HL-60 (cell line): ENCODE results near the gene H1-8.

Source experiments
- DNase-seq, 2 experiments: peaks; one replicate each; pipeline ENCODE4 v3.0.0-alpha.2; 2010 to 2020; ENCODE audit warnings: low read depth in 1 of 2, low spot score in 1 of 2
- H3K27ac ChIP-seq: fragments of 250-450 bp; sonication (Bioruptor Pico); replicated peaks from 2 replicates; pipeline ENCODE4 v1.5.1; 2020; ENCODE audit warnings: mild to moderate bottlenecking, moderate library complexity
- H3K27me3 ChIP-seq: fragments of 250-450 bp; sonication (Bioruptor Pico); 2 replicates; pipeline ENCODE4 v1.5.1; 2021; ENCODE audit warnings: mild to moderate bottlenecking, moderate library complexity; ENCODE audit not compliant: insufficient read depth, poor library complexity, severe bottlenecking
- H3K4me3 ChIP-seq: replicated peaks from 2 replicates; pipeline ENCODE4 v1.5.1; 2011; ENCODE audit warnings: mild to moderate bottlenecking, control low read depth, low read length; ENCODE audit not compliant: insufficient read depth
- GABPA ChIP-seq: IDR thresholded peaks from 2 replicates; pipeline ENCODE4 v1.6.1; 2012; ENCODE audit warnings: low read depth
- POLR2AphosphoS5 ChIP-seq: IDR thresholded peaks from 2 replicates; pipeline ENCODE4 v1.6.1; 2012; ENCODE audit warnings: low read depth
- SPI1 ChIP-seq: IDR thresholded peaks from 2 replicates; pipeline ENCODE4 v1.6.1; 2012; ENCODE audit warnings: low read depth, mild to moderate bottlenecking, borderline replicate concordance
- TF ChIP-seq, protein P1 (sequence below): IDR thresholded peaks from 2 replicates; pipeline ENCODE4 v1.6.1; 2012; ENCODE audit warnings: low read depth; ENCODE audit not compliant: insufficient replicate concordance
- TF ChIP-seq, protein P2 (sequence below): IDR thresholded peaks from one replicate; pipeline ENCODE4 v1.5.1; 2011; ENCODE audit warnings: low read length, control low read depth, inconsistent platforms; ENCODE audit not compliant: insufficient read depth

Gene H1-8

DNA sequence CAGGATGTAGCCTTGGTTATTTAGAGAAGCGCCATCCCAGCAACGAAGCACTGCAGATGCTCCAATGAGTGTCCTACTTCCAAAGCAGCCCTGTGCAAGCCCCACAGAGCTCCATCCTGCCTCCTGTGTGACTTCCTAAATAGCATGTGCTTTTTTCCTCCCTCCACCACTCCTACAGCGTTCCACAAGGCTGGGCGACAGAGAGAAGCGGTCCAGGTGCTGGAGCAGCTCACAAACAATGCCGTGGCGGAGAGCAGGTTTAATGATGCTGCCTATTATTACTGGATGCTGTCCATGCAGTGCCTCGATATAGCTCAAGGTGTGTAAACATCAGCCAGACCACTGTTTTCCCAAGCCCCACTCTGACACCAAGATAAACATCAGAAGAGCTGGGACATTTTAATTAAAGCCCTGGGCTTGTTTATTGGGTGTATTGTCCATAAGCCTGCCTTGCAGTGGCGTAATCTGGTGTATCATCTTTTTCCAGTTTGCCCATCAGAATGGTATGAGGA lies 36.7 kb upstream of the H1-8 start:
- H3K27me3 ChIP-seq, result no peaks in the 10 kb centered on the region
- no peak overlapping the region for H3K27ac ChIP-seq

DNA sequence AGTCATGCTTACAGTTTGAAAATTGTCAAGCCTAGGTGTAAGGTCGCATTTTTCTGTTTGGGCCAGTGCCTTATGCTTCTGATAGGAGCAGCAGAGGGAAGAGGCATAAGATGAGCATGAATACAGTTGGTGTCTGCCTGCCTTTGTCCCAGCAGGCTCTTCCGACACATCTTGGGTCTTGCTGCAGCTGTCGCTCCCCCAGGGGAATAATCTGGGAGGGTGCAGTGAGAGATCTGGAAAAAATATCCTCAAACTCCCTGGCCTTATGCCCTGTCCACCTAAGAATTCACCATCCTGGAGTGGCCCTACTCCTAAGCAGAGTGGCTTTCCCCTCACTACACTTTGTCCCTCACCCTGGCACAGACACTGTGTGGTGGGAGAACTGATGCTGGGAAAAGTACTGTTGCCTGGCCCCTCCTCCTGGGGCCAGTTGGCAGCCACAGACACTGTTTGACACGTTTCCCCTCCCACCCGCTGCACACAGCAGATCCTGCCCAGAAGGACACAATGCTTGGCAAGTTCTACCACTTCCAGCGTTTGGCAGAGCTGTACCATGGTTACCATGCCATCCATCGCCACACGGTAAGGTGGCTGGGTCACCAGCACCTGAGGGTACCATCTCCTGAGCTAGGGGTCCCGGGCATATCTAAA lies 35.7 kb upstream of the H1-8 start:
- no peak overlapping the region for H3K4me3 ChIP-seq
- no peak for DNase-seq
- no peaks in the 10 kb centered on the region for H3K27me3 ChIP-seq
- TF ChIP-seq POLR2AphosphoS5 (no peak), SPI1 (no peak), GABPA (no peak)
- TF ChIP-seq, protein P1, sequence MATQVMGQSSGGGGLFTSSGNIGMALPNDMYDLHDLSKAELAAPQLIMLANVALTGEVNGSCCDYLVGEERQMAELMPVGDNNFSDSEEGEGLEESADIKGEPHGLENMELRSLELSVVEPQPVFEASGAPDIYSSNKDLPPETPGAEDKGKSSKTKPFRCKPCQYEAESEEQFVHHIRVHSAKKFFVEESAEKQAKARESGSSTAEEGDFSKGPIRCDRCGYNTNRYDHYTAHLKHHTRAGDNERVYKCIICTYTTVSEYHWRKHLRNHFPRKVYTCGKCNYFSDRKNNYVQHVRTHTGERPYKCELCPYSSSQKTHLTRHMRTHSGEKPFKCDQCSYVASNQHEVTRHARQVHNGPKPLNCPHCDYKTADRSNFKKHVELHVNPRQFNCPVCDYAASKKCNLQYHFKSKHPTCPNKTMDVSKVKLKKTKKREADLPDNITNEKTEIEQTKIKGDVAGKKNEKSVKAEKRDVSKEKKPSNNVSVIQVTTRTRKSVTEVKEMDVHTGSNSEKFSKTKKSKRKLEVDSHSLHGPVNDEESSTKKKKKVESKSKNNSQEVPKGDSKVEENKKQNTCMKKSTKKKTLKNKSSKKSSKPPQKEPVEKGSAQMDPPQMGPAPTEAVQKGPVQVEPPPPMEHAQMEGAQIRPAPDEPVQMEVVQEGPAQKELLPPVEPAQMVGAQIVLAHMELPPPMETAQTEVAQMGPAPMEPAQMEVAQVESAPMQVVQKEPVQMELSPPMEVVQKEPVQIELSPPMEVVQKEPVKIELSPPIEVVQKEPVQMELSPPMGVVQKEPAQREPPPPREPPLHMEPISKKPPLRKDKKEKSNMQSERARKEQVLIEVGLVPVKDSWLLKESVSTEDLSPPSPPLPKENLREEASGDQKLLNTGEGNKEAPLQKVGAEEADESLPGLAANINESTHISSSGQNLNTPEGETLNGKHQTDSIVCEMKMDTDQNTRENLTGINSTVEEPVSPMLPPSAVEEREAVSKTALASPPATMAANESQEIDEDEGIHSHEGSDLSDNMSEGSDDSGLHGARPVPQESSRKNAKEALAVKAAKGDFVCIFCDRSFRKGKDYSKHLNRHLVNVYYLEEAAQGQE, result no peak
- TF ChIP-seq, protein P2, sequence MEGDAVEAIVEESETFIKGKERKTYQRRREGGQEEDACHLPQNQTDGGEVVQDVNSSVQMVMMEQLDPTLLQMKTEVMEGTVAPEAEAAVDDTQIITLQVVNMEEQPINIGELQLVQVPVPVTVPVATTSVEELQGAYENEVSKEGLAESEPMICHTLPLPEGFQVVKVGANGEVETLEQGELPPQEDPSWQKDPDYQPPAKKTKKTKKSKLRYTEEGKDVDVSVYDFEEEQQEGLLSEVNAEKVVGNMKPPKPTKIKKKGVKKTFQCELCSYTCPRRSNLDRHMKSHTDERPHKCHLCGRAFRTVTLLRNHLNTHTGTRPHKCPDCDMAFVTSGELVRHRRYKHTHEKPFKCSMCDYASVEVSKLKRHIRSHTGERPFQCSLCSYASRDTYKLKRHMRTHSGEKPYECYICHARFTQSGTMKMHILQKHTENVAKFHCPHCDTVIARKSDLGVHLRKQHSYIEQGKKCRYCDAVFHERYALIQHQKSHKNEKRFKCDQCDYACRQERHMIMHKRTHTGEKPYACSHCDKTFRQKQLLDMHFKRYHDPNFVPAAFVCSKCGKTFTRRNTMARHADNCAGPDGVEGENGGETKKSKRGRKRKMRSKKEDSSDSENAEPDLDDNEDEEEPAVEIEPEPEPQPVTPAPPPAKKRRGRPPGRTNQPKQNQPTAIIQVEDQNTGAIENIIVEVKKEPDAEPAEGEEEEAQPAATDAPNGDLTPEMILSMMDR, result no peak
- no peak overlapping the region for H3K27ac ChIP-seq

More for the DNA sequence above, 36.7 kb upstream of the H1-8 start:
- DNase-seq, result no peak
- no peak overlapping the region for H3K4me3 ChIP-seq
- TF ChIP-seq, protein P1, result no peak
- TF ChIP-seq SPI1 (no peak), GABPA (no peak), POLR2AphosphoS5 (no peak)
- TF ChIP-seq, protein P2, result no peak

DNA sequence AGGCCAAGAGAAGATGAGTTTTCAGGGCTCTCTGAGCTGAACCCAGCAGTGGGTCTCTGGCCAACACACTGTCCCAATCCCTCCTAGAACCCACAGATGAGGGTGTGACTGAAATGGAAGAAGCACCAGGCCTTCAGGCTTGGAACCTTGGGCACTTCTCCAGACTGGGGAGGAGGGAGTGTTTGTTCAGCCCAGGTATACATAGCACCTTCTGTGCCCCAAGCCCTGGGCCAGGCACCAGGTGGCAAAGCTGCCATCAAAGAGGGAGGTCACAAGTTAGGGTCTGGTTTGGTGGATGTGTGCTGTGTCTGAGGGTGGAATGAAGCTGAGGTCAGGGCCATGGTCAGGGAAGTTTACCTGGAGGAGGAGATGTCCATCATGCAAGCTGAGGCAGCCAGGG lies 30.4 kb upstream of the H1-8 start:
- Histone ChIP-seq H3K27me3 (no peaks in the 10 kb centered on the region), H3K4me3 (no peak overlapping the region), H3K27ac (no peak overlapping the region)
- no peak for DNase-seq
- TF ChIP-seq SPI1 (no peak), POLR2AphosphoS5 (no peak)
- TF ChIP-seq, protein P2, result no peak
- TF ChIP-seq, protein P1, result no peak
